ENCODE measurements around the gene DYSF.

Gene DYSF

GRCh38 chr2:71695235-71696120 lies 242.1 kb downstream of the DYSF start:
- DNase-seq = no peak

GRCh38 chr2:71696381-71696780 lies 243.0 kb downstream of the DYSF start:
- DNase-seq = no peak

GRCh38 chr2:71697106-71698004 lies 244.0 kb downstream of the DYSF start:
- DNase-seq = no peak

DNA sequence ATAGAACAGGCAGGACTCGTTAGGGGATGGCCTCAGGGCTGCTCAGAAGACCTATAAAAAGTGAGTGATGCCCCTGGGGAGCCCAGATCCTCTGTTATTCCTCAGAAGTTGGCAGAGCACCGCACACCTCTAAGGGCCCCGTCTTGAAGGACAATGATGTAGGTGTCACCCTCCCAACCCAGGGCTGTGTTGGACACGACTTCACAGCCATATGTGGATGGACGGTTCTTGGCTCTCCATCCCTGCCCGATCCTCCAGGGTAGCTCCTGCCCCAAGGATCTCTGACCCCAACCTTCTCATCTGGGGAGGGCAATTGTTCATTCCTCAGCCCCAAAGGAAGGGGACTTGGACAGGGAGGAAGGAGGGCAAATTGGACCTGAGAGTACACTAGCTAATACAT lies 246.1 kb downstream of the DYSF start:
- DNase-seq = no peak

DNA sequence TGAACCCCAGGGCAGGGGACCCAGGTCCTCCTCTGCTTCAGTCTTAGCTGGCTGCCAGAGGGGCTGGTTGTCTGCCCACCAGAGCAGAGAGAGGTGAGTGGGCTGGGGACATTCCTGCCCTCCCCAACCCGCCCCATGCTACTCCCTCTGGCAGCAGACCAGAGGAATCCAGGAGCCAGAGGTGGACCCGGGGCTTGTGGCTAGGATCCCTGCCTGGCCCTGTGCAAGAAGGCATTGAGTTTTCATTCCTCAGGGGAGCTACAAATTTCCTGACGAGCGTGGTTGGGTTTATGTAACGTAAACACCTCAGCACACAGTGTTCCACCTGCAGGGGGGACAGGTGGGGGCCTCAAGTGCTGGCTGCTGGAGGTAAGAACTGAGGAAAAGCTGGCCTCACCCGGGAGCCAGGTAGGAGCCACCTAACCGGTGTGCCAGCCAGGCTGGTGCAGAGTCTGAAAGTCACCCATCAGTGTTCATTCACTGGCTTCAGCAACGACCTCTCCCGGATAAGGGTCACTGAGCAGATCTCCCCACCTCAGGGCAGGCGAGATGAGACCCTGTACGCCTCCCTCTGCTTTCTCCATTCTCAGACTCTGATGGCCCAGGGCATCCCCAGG lies 246.8 kb downstream of the DYSF start:
- no peak for DNase-seq

DNA sequence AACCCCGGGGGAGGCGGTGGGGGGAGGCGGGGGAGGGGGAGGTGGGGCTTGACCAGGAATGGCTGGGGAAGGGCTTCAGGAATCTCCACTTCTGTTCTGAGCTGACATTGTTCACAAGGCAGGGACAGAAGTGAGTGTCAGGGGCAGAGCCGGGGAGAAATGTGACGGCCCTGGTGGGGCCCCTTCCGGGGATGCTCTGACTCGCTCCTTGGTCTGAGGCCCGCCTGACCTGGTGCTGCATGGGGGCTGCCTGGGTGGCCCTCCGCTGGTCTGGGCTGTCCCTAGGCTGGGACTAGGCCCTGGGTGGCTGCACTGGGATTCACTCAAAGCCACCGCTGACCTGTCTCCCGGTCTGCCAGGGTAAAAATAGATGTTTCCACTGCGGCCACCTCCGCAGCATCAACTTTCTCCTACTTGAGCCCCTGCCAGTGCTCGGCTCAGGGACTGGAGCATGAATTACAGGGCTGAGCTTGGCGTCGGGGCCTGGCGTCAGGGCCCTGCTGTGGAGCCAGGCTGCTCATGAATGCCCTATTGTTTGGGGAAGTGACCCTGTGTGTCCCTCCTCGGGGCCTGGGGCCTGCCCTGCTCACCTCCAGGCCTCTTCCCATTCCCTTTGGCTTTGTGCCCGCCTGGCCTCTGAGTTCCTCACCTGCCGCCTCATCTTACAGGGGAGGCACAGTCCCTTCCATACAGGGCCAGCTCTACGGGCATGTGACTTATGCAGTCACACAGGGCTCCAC lies 247.5 kb downstream of the DYSF start:
- DNase-seq = no peak

DNA sequence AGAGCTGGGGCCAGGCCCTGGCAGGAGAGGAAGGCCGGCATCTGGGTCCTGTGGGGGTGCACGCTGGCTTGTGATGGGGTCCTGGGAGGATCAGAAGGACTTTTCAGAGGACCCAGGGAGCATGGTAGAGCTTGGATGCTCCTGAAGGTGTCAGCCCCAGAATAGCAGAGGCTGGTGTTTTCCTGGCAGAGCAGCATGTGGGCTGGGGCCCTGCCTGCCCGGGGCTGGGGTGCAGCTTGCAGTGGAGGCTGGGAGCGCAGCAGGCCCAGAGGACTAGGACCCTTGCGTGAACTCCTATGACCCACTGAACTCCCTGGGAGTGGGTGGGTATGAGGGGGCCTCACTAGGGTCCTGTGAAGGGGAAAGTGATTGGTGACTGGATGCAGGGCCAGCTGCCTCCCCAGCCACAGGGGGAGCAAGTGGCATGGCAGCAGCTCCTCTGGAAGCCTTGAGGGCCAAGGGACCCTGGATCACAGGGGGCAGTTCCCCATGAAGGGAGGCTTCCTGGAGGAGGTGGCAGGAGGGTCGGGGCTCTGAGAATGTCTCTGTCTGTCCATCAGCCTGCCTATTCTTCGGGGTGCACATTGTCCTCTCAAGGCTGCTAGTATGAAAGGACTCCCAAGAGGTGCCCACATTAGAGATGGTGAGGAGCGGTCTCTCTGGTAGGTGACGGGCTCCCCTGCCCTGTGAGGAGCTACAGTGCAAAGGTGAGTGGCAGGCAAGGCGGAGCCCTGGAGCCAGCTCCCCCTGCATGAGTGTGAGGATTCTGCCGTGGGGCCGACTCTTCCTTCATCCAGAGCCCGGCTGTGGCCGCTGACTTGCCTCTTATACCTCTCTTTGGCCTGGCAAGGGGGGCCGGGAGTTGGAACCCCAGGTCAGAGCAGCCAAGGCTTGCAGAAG lies 249.0 kb downstream of the DYSF start:
- no peak for DNase-seq

- DNase-seq = no peak
These were observed 249.9 kb downstream of the DYSF start for GRCh38 chr2:71702971-71703898.

DNA sequence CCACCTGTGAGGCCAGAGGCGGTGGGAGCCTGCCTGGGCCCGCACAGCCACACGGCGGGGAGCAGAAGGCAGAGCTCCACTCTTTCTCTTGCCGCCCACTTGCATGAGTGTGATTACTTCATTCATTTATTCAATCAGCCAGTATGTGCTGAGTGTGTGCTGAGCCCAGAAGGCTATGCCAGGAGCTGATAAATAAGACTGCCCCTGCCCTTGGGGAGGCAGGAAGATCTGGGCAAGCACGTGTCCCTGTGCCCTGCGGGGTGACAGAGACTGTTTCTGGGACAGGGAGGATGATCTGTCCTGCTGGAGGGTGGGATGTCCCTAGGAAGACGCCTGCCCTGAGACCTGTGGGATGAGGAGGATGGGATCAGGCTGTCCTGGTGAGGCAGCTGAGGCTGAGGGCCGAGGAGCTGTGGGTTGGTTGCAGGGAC lies 250.8 kb downstream of the DYSF start:
- DNase-seq = no peak

DNA sequence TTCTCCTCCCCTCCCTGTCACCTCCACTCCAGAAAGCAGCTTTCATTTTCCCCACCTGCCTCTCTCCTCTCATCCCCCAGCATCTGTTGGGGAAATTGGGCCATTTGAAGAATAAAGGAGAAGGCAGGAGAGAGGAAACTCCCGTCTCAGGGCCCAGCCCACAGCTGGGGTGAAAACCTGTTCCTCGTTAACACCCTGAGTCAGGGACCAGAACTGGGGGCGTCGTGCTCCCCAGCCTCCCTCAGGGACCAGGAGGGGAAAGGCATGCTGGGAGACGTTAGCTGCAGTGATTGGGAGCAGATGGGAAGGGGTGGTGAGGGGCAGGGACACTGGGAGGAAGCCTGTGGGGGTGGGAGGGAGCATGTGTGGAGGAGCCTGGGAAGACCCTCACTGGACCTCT lies 251.3 kb downstream of the DYSF start:
- no peak for DNase-seq

- DNase-seq = no peak
These were observed 252.0 kb downstream of the DYSF start for GRCh38 chr2:71705171-71705960.

GRCh38 chr2:71706121-71706520 lies 252.8 kb downstream of the DYSF start:
- DNase-seq = no peak

DNA sequence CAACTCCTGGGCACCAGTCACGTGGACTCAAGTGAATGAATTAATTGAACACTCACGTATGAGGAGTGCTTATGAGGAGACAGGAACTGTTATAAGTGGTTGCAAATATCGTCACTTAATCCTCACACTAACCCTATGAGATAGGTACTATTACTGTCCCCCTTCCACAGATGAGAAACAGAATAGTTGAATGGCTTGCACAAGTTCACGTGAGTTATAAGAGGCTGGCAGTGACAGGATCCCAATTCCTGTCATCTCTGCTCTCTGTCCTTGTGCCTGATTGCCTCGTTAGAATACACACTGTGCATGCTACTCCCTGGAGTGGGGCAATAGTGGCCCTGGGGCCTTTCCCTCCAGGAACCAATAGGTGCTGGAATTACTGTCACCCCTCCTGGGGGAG lies 253.5 kb downstream of the DYSF start:
- DNase-seq = no peak

- DNase-seq = no peak
These were observed 257.2 kb downstream of the DYSF start for GRCh38 chr2:71710367-71711132.

DNA sequence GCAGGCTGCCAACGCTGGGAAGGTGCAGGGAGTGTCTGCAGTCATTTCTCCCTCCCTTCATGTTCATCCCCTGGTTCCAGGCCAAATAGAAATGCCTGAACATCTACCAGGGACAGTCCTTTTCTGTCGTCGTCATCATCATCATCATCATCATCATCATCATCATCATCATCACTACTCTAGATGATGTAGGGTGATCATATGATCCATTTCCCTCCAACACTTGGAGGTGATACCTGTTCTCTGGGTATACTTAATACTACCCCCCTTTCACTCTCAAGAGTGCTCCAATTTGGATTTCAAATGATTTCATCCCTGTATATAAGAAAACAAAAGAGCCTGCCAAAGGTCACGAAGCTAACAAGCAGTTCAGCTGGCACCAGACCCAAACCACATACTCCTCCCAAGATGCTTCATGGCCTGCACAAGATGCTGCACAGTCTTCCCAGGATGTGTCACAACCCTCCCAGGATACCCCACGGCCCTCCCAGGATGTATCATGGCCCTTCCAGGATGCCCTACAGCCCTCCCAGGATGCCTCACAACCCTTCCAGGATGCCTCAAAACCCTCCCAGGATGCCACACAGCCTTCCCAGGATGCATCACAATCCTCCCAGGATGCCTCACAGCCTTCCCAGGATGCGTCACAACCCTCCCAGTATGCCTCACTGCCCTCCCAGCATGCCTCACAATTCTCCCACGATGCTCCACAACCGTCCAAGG lies 257.9 kb downstream of the DYSF start:
- no peak for DNase-seq

GRCh38 chr2:71712158-71712818 lies 258.9 kb downstream of the DYSF start:
- DNase-seq = no peak

Measured in suppressor macrophage (primary cell).